ENCODE results near the gene OR2F2. TPM values are rescaled to one million over a fixed set of nuclear protein-coding genes. Genes with fewer than 3 reads are reported as not detected.

OR2F2 gene, protein sequence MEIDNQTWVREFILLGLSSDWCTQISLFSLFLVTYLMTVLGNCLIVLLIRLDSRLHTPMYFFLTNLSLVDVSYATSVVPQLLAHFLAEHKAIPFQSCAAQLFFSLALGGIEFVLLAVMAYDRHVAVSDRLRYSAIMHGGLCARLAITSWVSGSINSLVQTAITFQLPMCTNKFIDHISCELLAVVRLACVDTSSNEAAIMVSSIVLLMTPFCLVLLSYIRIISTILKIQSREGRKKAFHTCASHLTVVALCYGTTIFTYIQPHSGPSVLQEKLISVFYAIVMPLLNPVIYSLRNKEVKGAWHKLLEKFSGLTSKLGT
- not detected for total RNA-seq

DNA sequence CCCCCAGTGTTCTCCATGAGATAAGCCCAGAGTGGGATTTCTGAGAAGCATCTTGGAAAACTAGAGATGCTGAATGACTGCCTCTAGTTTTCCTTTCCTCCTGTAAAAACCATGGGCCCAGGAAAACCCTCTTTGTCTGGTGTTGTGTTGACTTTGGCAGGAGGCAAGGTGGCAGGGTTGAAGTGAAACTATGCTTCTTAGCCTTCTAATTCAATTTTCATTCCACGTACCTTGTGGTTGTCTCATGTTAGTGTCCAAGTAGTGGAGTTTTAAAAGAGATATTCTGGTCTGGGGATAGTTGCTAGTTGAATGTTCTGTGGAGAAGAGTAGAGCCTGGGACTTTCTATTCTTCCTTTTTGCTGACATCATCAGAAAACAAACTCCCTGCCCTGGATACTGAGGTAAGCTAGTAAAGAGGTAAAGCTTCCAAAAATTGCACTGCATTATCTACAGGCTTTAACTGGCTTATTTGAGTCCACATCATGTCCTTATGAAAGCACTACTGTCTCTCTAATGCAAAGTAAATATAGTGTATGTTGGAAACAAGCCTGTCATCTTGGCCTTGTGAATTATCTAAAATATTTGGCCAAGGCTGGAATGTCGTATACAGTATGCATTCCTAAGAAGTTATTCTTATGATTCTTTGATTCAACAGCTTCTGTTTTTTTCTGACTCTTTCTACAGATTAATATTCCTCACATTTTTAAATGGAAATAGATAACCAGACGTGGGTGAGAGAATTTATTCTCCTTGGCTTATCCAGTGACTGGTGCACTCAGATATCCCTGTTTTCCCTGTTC lies at the start of gene OR2F2:
TSS of gene OR2F2 (plus strand) at position 708 of the 800 bp plus-strand sequence. CDS start at position 708, 0 bp downstream.
- Histone ChIP-seq H3K4me1 (peaks cover 0 to 16% (median 7%) of the 10 kb centered on the region in 4 donors), H3K36me3 (no peaks in the 10 kb centered on the region), H3K9me3 (no peaks in the 10 kb centered on the region), H3K27ac (replicated peaks in 1 of 4) (peak within 1 kb of the TSS in 1 of 4 donors; percentile 6), H3K4me3 (no peak within 1 kb of the TSS), H3K27me3 (no peaks in the 10 kb centered on the region)
- DNase-seq (ENCODE audit: extremely low spot score): no peak
- WGBS: 33% methylated on average over 3 of the region's 3 CpGs
- TF ChIP-seq EP300 (IDR thresholded peaks at IDR 0.05): no peak
- TF ChIP-seq POLR2A (IDR thresholded peaks at IDR 0.05; ENCODE audit: low read depth): no peak
- TF ChIP-seq POLR2AphosphoS5 (IDR thresholded peaks at IDR 0.05): no peak
- TF ChIP-seq, protein P1, sequence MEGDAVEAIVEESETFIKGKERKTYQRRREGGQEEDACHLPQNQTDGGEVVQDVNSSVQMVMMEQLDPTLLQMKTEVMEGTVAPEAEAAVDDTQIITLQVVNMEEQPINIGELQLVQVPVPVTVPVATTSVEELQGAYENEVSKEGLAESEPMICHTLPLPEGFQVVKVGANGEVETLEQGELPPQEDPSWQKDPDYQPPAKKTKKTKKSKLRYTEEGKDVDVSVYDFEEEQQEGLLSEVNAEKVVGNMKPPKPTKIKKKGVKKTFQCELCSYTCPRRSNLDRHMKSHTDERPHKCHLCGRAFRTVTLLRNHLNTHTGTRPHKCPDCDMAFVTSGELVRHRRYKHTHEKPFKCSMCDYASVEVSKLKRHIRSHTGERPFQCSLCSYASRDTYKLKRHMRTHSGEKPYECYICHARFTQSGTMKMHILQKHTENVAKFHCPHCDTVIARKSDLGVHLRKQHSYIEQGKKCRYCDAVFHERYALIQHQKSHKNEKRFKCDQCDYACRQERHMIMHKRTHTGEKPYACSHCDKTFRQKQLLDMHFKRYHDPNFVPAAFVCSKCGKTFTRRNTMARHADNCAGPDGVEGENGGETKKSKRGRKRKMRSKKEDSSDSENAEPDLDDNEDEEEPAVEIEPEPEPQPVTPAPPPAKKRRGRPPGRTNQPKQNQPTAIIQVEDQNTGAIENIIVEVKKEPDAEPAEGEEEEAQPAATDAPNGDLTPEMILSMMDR (IDR thresholded peaks at IDR 0.05): no peak
- intact Hi-C loops (cut with DNase I): no loop called here

GRCh38 chr7:143885951-143886350 lies 49.1 kb upstream of the OR2F2 start:
- no peaks in the 10 kb centered on the region for H3K36me3 ChIP-seq
- intact Hi-C loops (cut with DNase I): no loop called here
- no peak overlapping the region for H3K27ac ChIP-seq (replicated peaks in 1 of 4)
- no peak for TF ChIP-seq POLR2AphosphoS5 (IDR thresholded peaks at IDR 0.05)
- TF ChIP-seq EP300 (IDR thresholded peaks at IDR 0.05): no peak
- no peak for TF ChIP-seq POLR2A (IDR thresholded peaks at IDR 0.05; ENCODE audit: low read depth)
- TF ChIP-seq, protein P1 (IDR thresholded peaks at IDR 0.05): no peak
- 73% methylated on average over 3 of the region's 3 CpGs for WGBS
- H3K27me3 ChIP-seq: no peaks in the 10 kb centered on the region
- H3K9me3 ChIP-seq: peaks cover 0 to 13% (median 0%) of the 10 kb centered on the region in 4 donors
- peaks cover 9 to 45% (median 39%) of the 10 kb centered on the region in 4 donors for H3K4me1 ChIP-seq
- peak overlapping the region in 1 of 4 donors; percentile 56 for H3K4me3 ChIP-seq
- no peak for DNase-seq (ENCODE audit: extremely low spot score)

DNA sequence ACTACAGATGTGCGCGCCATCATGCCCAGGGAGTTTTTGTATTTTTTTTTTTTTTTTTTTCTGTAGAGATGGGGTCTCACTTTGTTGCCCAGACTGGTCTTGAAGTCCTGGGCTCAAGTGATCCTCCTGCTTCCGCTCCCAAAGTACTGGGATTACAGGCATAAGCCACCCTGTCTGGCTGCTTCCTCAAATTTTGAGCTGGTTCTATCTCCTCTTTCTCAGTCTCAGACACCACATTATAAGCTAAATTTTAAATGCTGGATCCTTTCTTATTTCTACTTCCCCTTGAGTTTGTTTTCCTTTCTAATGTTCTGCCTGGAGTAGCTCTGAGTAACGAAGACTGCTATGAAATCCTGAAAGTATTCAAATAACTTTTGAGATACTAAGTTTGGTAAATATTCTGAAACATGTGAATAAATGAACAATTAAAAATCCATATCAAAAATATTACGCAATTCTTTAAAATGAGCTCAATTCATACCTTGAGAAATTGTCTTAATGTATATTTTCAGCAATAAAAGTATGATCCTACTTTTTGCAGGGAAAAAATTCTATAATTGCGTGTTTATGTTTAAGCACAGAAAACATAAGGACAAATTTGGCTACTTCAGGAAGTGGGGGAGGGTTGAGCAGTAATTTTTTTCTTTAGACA lies 48.1 kb upstream of the OR2F2 start:
- intact Hi-C loops (cut with DNase I): no loop called here
- Histone ChIP-seq H3K27me3 (no peaks in the 10 kb centered on the region), H3K36me3 (no peaks in the 10 kb centered on the region), H3K4me1 (peaks cover under 1 to 35% (median 29%) of the 10 kb centered on the region in 4 donors), H3K27ac (replicated peaks in 1 of 4) (no peak overlapping the region), H3K9me3 (peaks cover 0 to 13% (median 0%) of the 10 kb centered on the region in 4 donors), H3K4me3 (no peak overlapping the region)
- WGBS: 91% methylated on average over 6 of the region's 6 CpGs
- DNase-seq (ENCODE audit: extremely low spot score): no peak
- TF ChIP-seq EP300 (IDR thresholded peaks at IDR 0.05): no peak
- no peak for TF ChIP-seq POLR2AphosphoS5 (IDR thresholded peaks at IDR 0.05)
- TF ChIP-seq, protein P1 (IDR thresholded peaks at IDR 0.05): no peak

DNA sequence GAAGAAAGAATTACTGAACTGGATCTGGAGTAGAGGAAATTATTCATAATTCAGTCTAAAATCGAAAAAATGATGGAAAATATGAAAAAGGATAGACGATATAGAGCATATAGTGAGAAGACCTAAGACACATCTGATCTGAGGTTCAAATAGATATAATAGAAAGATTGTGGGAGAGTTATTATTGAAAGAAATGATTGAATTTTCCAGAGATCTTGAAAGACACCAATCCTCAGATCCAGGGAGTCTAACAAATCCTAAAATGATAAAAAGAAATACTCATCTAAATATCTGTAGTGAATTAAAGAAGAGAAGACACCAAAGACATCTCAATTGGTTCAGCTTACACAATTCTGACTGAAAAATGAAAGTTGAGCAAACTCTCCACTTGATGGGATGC lies 46.0 kb upstream of the OR2F2 start:
- Histone ChIP-seq H3K27ac (replicated peaks in 1 of 4) (no peak overlapping the region), H3K4me3 (no peak overlapping the region), H3K9me3 (peaks cover 0 to 13% (median 4%) of the 10 kb centered on the region in 4 donors), H3K4me1 (peaks cover 0 to 21% (median 19%) of the 10 kb centered on the region in 4 donors), H3K36me3 (no peaks in the 10 kb centered on the region), H3K27me3 (no peaks in the 10 kb centered on the region)
- TF ChIP-seq EP300 (IDR thresholded peaks at IDR 0.05): no peak
- TF ChIP-seq POLR2A (IDR thresholded peaks at IDR 0.05; ENCODE audit: low read depth): no peak
- TF ChIP-seq POLR2AphosphoS5 (IDR thresholded peaks at IDR 0.05): no peak
- TF ChIP-seq, protein P1 (IDR thresholded peaks at IDR 0.05): no peak
- 97% methylated on average over 2 of the region's 2 CpGs for WGBS
- intact Hi-C loops (cut with DNase I): no loop called here
- no peak for DNase-seq (ENCODE audit: extremely low spot score)

All from esophagus muscularis mucosa (tissue), 4 donors.